CD4-positive, alpha-beta T cell (primary cell): ENCODE data around the gene TNS4. TPM values are rescaled to one million over a fixed set of nuclear protein-coding genes. Genes with fewer than 3 reads are reported as not detected.

ENCODE experiments used
- ATAC-seq: fragments of 200-7000 bp; cut with Tn5 transposase; one replicate; pipeline ENCODE4 v1.10.0; 2022; ENCODE audit warnings: mild to moderate bottlenecking; ENCODE audit not compliant: poor library complexity
- CTCF ChIA-PET: fragments of 350-600 bp; sonication (Branson Sonifier 250); formaldehyde crosslinking; loops from one replicate; lab custom pipeline; 2021; ENCODE audit warnings: antibody characterized with exemption, inconsistent platforms; lab: Charles Lee
- POLR2A ChIA-PET: fragments of 350-600 bp; sonication (Branson Sonifier 250); formaldehyde crosslinking; loops from one replicate; lab custom pipeline; 2021; ENCODE audit warnings: antibody characterized with exemption, inconsistent platforms; lab: Charles Lee
- DNase-seq, 14 experiments: peaks; one replicate each; pipeline ENCODE4 v3.0.0-alpha.2; 2013 to 2020; ENCODE audit warnings: mixed read lengths in 2 of 14
- H3K27ac ChIP-seq, 2 donors: one replicate each; pipeline versions ENCODE4 v1.5.1 to v1.7.0; 2013; ENCODE audit warnings: low read length in 2 of 2, low read depth in 1 of 2, mild to moderate bottlenecking in 1 of 2
- H3K27me3 ChIP-seq, 2 experiments: 1 replicate in 1 of 2; 2 replicates in 1 of 2; pipeline versions ENCODE4 v1.6.1 to v1.7.0; 2013; ENCODE audit warnings: low read length in 2 of 2, control low read depth in 1 of 2, mild to moderate bottlenecking in 1 of 2, moderate library complexity in 1 of 2; ENCODE audit not compliant: insufficient read depth in 2 of 2, control insufficient read depth in 1 of 2
- H3K36me3 ChIP-seq: one replicate; pipeline ENCODE4 v1.6.1; 2013; ENCODE audit warnings: low read length, control low read depth; ENCODE audit not compliant: insufficient read depth
- H3K4me1 ChIP-seq: one replicate; pipeline ENCODE4 v1.6.1; 2013; ENCODE audit warnings: low read length, control low read depth; ENCODE audit not compliant: insufficient read depth
- H3K4me3 ChIP-seq: one replicate; pipeline ENCODE4 v1.5.1; 2013; ENCODE audit warnings: mild to moderate bottlenecking, low read length, moderate library complexity
- H3K9me3 ChIP-seq, 2 experiments: 1 replicate in 1 of 2; 2 replicates in 1 of 2; pipeline versions ENCODE4 v1.6.1 to v1.7.0; 2013; ENCODE audit warnings: low read length in 2 of 2, mild to moderate bottlenecking in 2 of 2, control low read depth in 1 of 2, moderate library complexity in 1 of 2; ENCODE audit not compliant: control insufficient read depth in 1 of 2, insufficient read depth in 1 of 2
- H3K27ac Mint-ChIP-seq: one replicate; pipeline ENCODE4 v1.8.0; 2020; ENCODE audit warnings: mixed read lengths
- H3K27me3 Mint-ChIP-seq: one replicate; pipeline ENCODE4 v1.8.0; 2021; ENCODE audit warnings: mixed read lengths
- H3K36me3 Mint-ChIP-seq: one replicate; pipeline ENCODE4 v1.8.0; 2021; ENCODE audit warnings: low read depth, mixed read lengths
- H3K4me1 Mint-ChIP-seq: one replicate; pipeline ENCODE4 v1.8.0; 2021; ENCODE audit warnings: low read depth, mixed read lengths
- H3K4me3 Mint-ChIP-seq: one replicate; pipeline ENCODE4 v1.8.0; 2020; ENCODE audit warnings: mild to moderate bottlenecking, mixed read lengths
- H3K9me3 Mint-ChIP-seq: one replicate; pipeline ENCODE4 v1.8.0; 2020; ENCODE audit warnings: mixed read lengths
- intact Hi-C, 2 experiments: fragments of 100-400 bp; cut with DNase I in 1 of 2; cut with micrococcal nuclease in 1 of 2; formaldehyde crosslinking; loops; one replicate each; pipeline versions ENCODE4 v1.15.1 to v1.9.0; 2023 to 2025; cut with DNase I, micrococcal nuclease
- total RNA-seq, 174 experiments: library from RNA in 2 of 174; stranded (reverse) in 2 of 174; gene quantifications; one replicate each; pipeline ENCODE4 v1.2.3 and lab custom pipeline; 2021 to 2026
- TF ChIP-seq, protein P1 (sequence below): fragments of 200-600 bp; IDR thresholded peaks from one replicate; pipeline ENCODE4 v1.8.0; 2022; ENCODE audit warnings: antibody characterized with exemption, mild to moderate bottlenecking

The TNS4 gene
- total RNA-seq, 2 experiments from 2014 or later, result 3.0 to 4.2 TPM

GRCh38 chr17:40524243-40524965 lies 23.0 kb upstream of the TNS4 start:
- POLR2A ChIA-PET, result interaction anchor here (0.8 to 1.5 kb wide), 3 partner anchors 8 to 107 kb away, joined by 3 to 4 read pairs (median 3); partner anchors contain the start of genes IGFBP4 and TOP2A
- intact Hi-C loops, result no loop called here
- no peak overlapping the region for H3K27ac Mint-ChIP-seq
- Histone ChIP-seq H3K4me1 (peaks cover 45% of the 10 kb centered on the region), H3K27me3 (no peaks in the 10 kb centered on the region), H3K27ac (no peak overlapping the region), H3K9me3 (peaks cover 4 to 16% of the 10 kb centered on the region in 2 experiments), H3K36me3 (no peaks in the 10 kb centered on the region), H3K4me3 (no peak overlapping the region)
- H3K27me3 Mint-ChIP-seq, result no peaks in the 10 kb centered on the region
- H3K4me3 Mint-ChIP-seq, result no peak overlapping the region
- H3K4me1 Mint-ChIP-seq, result peaks cover 21% of the 10 kb centered on the region
- peaks cover 13% of the 10 kb centered on the region for H3K9me3 Mint-ChIP-seq
- DNase-seq, result no peak
- TF ChIP-seq, protein P1, sequence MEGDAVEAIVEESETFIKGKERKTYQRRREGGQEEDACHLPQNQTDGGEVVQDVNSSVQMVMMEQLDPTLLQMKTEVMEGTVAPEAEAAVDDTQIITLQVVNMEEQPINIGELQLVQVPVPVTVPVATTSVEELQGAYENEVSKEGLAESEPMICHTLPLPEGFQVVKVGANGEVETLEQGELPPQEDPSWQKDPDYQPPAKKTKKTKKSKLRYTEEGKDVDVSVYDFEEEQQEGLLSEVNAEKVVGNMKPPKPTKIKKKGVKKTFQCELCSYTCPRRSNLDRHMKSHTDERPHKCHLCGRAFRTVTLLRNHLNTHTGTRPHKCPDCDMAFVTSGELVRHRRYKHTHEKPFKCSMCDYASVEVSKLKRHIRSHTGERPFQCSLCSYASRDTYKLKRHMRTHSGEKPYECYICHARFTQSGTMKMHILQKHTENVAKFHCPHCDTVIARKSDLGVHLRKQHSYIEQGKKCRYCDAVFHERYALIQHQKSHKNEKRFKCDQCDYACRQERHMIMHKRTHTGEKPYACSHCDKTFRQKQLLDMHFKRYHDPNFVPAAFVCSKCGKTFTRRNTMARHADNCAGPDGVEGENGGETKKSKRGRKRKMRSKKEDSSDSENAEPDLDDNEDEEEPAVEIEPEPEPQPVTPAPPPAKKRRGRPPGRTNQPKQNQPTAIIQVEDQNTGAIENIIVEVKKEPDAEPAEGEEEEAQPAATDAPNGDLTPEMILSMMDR, result no peak
- CTCF ChIA-PET, result interaction anchor here (1.3 kb wide), 1 partner anchor 81 kb away, joined by 5 read pairs; the partner anchor contains the start of gene IGFBP4
- H3K36me3 Mint-ChIP-seq, result peaks cover 19% of the 10 kb centered on the region
- no peak for ATAC-seq

DNA sequence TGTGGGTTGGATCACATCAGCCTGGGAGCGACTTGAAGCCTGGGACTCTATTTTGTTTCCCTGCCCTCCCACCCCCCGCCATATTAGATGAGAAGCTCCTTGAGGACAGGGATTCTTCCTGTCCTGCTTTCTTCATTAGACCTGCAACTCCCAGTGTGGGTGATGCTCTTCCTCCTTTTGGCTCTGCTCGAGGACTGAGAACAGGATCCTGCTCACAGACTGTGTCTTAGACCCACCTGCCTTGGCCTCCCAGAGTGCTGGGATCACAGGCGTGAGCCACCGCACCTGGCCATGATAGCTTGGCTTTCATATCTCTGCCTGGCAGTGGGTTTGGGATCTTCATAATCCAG lies 21.5 kb upstream of the TNS4 start:
- ChIA-PET POLR2A (no interaction called here), CTCF (no interaction called here)
- H3K27me3 ChIP-seq, result no peaks in the 10 kb centered on the region
- H3K9me3 ChIP-seq, result peaks cover 4 to 16% of the 10 kb centered on the region in 2 experiments
- intact Hi-C loops, result no loop called here
- H3K4me1 ChIP-seq, result peaks cover 45% of the 10 kb centered on the region
- Mint-ChIP-seq H3K36me3 (peaks cover 19% of the 10 kb centered on the region), H3K4me3 (no peak overlapping the region), H3K27me3 (no peaks in the 10 kb centered on the region), H3K27ac (peak overlapping the region; percentile 2), H3K4me1 (peaks cover 22% of the 10 kb centered on the region), H3K9me3 (peaks cover 13% of the 10 kb centered on the region)
- ATAC-seq (no peak), DNase-seq (no peak)
- H3K27ac ChIP-seq, result no peak overlapping the region
- TF ChIP-seq, protein P1, result no peak
- no peak overlapping the region for H3K4me3 ChIP-seq
- no peaks in the 10 kb centered on the region for H3K36me3 ChIP-seq

DNA sequence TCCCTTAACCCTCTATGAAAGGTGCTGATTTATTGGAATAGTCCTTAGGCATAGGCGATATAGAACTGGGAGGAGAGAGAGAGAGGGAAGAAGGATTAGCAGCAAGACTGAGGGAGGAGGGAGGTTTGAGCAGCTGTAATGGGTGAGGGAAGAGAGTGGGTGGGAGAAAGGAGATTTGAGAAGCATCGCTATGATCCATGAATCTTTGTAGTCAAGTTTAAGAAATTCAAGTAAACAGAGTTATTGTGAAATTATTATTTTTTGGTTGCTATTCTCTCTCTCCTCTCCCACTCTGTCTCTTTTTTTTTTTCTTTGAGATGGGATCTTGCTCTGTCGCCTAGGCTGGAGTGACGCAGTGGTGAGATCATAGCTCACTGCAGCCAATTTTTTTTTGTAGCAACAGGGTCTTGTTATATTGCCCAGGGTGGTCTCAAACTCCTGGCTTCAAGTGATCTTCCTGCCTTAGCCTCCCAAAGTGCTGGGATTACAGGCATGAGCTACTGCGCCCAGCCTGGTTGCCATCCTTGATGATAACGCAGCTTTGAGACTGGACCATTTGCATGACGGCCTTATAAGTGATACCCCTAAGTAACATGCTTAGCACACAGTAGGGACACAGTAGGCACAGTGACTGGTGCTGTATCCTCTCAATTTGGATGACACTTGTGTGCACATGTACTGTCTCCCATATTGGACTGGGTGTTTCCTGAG lies 21.0 kb upstream of the TNS4 start:
- POLR2A ChIA-PET, result interaction anchor here (1.2 kb wide), 1 partner anchor 11 kb away, joined by 3 read pairs; no protein-coding TSS in a partner anchor
- no peak overlapping the region for H3K4me3 Mint-ChIP-seq
- H3K36me3 Mint-ChIP-seq, result peaks cover 19% of the 10 kb centered on the region
- Histone ChIP-seq H3K9me3 (peaks cover 4 to 16% of the 10 kb centered on the region in 2 experiments), H3K4me3 (no peak overlapping the region), H3K4me1 (peaks cover 48% of the 10 kb centered on the region), H3K27ac (no peak overlapping the region), H3K27me3 (no peaks in the 10 kb centered on the region), H3K36me3 (no peaks in the 10 kb centered on the region)
- H3K4me1 Mint-ChIP-seq, result peaks cover 26% of the 10 kb centered on the region
- DNase-seq (peak in 1 of 14 experiments; percentile 21), ATAC-seq (no peak)
- TF ChIP-seq, protein P1, result no peak
- CTCF ChIA-PET, result no interaction called here
- H3K27ac Mint-ChIP-seq, result no peak overlapping the region
- intact Hi-C loops, result no loop called here
- H3K9me3 Mint-ChIP-seq, result peaks cover 13% of the 10 kb centered on the region
- no peaks in the 10 kb centered on the region for H3K27me3 Mint-ChIP-seq
